Uterus (tissue), 2 donors: ENCODE results near the gene BICD1.

Experiments
- CTCF ChIP-seq, 4 experiments: fragments of 200-600 bp in 2 of 4; fragments of 450-650 bp in 2 of 4; sonication (generic) in 2 of 4; IDR thresholded peaks; one replicate each; pipeline ENCODE4 v1.5.1; 2016 to 2019; ENCODE audit warnings: antibody characterized with exemption in 4 of 4, mild to moderate bottlenecking in 2 of 4, moderate library complexity in 1 of 4
- POLR2A ChIP-seq, 2 donors: fragments of 450-650 bp; IDR thresholded peaks; one replicate each; pipeline ENCODE4 v1.6.1; 2016; ENCODE audit warnings: antibody characterized with exemption in 2 of 2, mild to moderate bottlenecking in 1 of 2, moderate library complexity in 1 of 2

GRCh38 chr12:32285021-32285420 lies 178.4 kb downstream of the BICD1 start:
- TF ChIP-seq CTCF (IDR thresholded peaks at IDR 0.05) (no peak), POLR2A (IDR thresholded peaks at IDR 0.05) (no peak)
